ENCODE results near the gene PNLIPRP3. TPM values are rescaled to one million over a fixed set of nuclear protein-coding genes. Genes with fewer than 3 reads are reported as not detected.
"Not testable (repeated sequence)": the region's sequence is repeated elsewhere in the genome, so short reads cannot be mapped to it uniquely, and the experiment has no call there.

The PNLIPRP3 gene
- polyA plus RNA-seq (2011; rRNA removed) (not detected in 2 replicates), polyA minus RNA-seq (2011; rRNA and poly(A)+ RNA removed) (not detected in 2 replicates)

DNA sequence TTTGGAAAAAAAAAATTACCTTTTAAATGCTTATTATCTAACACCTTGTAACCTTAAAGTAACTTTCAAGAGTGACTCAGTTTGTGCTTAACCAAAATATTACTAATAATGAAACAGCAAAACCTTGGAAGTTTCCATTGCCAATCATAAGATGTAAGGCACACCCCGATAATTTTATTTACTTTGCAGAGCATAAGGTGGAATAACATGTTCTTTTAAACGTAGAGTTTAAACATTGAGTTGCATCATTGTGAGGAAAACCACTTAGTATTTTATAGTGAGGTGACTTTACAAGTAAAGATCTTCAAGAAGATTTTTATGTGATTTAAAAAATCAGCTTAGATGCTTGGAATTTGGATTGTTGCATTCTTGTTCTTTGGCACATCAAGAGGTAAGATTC, at the start of gene PNLIPRP3:
TSS of gene PNLIPRP3 (plus strand) at position 177 of the 400 bp plus-strand sequence. CDS start at position 343, 166 bp downstream.
- POLR2A ChIA-PET, result no interaction called here
- no peak within 1 kb of the TSS for H3K4me3 ChIP-seq (ENCODE audit: low read depth, low read length)
- H3K9me3 ChIP-seq (ENCODE audit: control insufficient read depth, insufficient read depth, low read length), result no peaks in the 10 kb centered on the region
- CTCF ChIA-PET, result interaction anchor here (1.0 to 1.2 kb wide), 2 partner anchors 17 to 721 kb away, joined by 3 read pairs; no protein-coding TSS in a partner anchor
- no peaks in the 10 kb centered on the region for H3K27me3 ChIP-seq (ENCODE audit: control insufficient read depth, insufficient read depth, low read length)
- TF ChIP-seq CTCF (IDR thresholded peaks at IDR 0.05; ENCODE audit: low read depth, low read length), result no peak
- DNase-seq (ENCODE audit: low read depth, low spot score), result no peak
- no peak within 1 kb of the TSS for H3K27ac ChIP-seq (ENCODE audit: low read depth, low read length)

DNA sequence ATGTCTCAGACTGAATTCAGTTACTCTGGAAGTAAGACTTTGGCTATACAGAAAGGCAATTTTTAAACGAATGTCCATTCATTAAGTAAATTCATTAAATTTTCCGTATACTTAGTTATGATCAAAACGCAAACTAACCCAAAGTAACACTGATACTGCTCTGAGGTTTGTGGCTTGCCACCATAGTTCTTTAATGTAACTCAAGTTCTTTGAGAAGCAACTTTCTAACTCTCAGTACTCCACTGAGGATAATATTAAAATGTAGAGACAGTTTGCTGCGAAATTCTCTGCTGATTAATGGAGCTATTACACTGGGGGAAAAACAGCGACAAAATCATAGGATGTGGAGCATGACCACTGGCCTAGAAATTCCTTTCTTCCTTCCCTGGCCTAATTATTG, 45.4 kb upstream of the PNLIPRP3 start:
- CTCF ChIA-PET, result interaction anchor here (5.4 kb wide), 1 partner anchor 676 kb away, joined by 63 read pairs; no protein-coding TSS in a partner anchor
- no peak overlapping the region for H3K4me3 ChIP-seq (ENCODE audit: low read depth, low read length)
- H3K9me3 ChIP-seq (ENCODE audit: control insufficient read depth, insufficient read depth, low read length), result no peaks in the 10 kb centered on the region
- no peak overlapping the region for H3K27ac ChIP-seq (ENCODE audit: low read depth, low read length)
- no peaks in the 10 kb centered on the region for H3K27me3 ChIP-seq (ENCODE audit: control insufficient read depth, insufficient read depth, low read length)
- no peak for DNase-seq (ENCODE audit: low read depth, low spot score)
- POLR2A ChIA-PET, result no interaction called here
- no peak for TF ChIP-seq CTCF (IDR thresholded peaks at IDR 0.05; ENCODE audit: low read depth, low read length)

GRCh38 chr10:116385311-116385710, 42.3 kb upstream of the PNLIPRP3 start:
- CTCF ChIA-PET, result interaction anchor here (0.6 to 5.4 kb wide), 11 partner anchors 10 to 1208 kb away, joined by 3 to 63 read pairs (median 5); no protein-coding TSS in a partner anchor
- POLR2A ChIA-PET, result no interaction called here
- Histone ChIP-seq H3K27me3 (ENCODE audit: control insufficient read depth, insufficient read depth, low read length) (no peaks in the 10 kb centered on the region), H3K27ac (ENCODE audit: low read depth, low read length) (no peak overlapping the region), H3K9me3 (ENCODE audit: control insufficient read depth, insufficient read depth, low read length) (no peaks in the 10 kb centered on the region), H3K4me3 (ENCODE audit: low read depth, low read length) (no peak overlapping the region)
- no peak for TF ChIP-seq CTCF (IDR thresholded peaks at IDR 0.05; ENCODE audit: low read depth, low read length)
- no peak for DNase-seq (ENCODE audit: low read depth, low spot score)

DNA sequence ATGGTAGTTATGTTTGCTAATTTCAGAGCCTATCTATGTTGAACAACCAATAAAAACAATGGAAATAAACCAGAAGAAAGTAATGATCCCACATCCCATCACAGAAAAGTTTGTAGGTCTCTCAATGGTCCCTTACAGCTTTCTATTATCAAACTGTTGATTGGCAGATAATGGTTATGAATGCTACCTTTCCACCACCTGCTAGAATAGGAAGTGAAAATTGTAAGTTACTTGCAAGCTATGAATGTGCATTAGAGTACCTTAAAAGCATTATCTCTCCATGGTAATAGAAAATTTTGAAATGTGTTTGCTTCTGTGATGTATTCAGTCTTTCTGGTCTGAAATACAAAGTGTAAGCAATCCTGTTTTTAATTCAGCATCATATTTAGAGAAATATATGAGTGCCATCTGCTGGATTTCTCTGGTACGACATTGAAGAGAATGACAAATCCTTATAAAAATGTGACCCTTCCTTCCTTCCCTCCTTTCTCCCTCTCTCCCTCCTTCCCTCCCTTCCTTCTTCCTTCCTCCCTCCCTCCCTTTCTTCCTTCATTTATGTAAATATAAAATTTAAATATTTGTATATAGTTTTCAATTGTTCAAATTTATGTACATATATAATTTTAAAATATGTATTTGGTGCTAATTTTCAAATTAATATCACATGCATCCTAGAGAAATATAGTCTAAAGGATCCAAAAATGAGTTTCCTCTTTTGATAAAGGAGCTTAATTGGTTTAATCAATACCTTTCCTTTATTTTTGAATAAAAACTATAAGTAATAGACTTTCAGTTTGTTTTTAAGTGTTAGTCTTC, 41.4 kb upstream of the PNLIPRP3 start:
- Histone ChIP-seq H3K27me3 (ENCODE audit: control insufficient read depth, insufficient read depth, low read length) (no peaks in the 10 kb centered on the region), H3K9me3 (ENCODE audit: control insufficient read depth, insufficient read depth, low read length) (no peaks in the 10 kb centered on the region), H3K27ac (ENCODE audit: low read depth, low read length) (no peak overlapping the region), H3K4me3 (ENCODE audit: low read depth, low read length) (no peak overlapping the region)
- ChIA-PET CTCF (interaction anchor here (0.6 to 5.4 kb wide), 22 partner anchors 9 to 1248 kb away, joined by 3 to 63 read pairs (median 4); no protein-coding TSS in a partner anchor), POLR2A (no interaction called here)
- no peak for DNase-seq (ENCODE audit: low read depth, low spot score)
- TF ChIP-seq CTCF (IDR thresholded peaks at IDR 0.05; ENCODE audit: low read depth, low read length), result peak; percentile 58

DNA sequence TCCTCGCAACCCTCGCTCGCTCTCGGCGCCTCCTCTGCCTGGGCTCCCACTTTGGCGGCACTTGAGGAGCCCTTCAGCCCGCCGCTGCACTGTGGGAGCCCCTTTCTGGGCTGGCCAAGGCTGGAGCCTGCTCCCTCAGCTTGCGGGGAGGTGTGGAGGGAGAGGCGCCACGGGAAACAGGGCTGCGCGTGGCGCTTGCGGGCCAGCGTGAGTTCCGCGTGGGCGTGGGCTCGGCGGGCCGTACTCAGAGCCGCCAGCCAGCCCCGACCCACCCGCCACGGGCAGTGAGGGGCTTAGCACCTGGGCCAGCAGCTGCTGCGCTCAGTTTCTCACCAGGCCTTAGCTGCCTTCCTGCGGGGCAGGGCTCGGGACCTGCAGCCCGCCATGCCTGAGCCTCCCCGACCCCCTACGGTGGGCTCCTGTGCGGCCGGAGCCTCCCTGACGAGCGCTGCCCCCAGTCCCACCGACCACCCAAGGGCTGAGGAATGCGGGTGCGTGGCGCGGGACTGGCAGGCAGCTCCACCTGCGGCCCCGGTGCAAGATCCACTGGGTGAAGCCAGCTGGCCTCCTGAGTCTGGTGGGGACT, 34.3 kb upstream of the PNLIPRP3 start:
- POLR2A ChIA-PET; CTCF ChIA-PET; H3K4me3 ChIP-seq (ENCODE audit: low read depth, low read length): not testable (repeated sequence)

More for the DNA sequence above, 34.3 kb upstream of the PNLIPRP3 start:
- not testable (repeated sequence) for H3K27ac ChIP-seq (ENCODE audit: low read depth, low read length); H3K9me3 ChIP-seq (ENCODE audit: control insufficient read depth, insufficient read depth, low read length); DNase-seq (ENCODE audit: low read depth, low spot score); H3K27me3 ChIP-seq (ENCODE audit: control insufficient read depth, insufficient read depth, low read length)

All from AG04450 (cell line).